Body of pancreas (tissue), 4 donors: ENCODE data around the gene AZI2. TPM values are rescaled to one million over a fixed set of nuclear protein-coding genes. Genes with fewer than 3 reads are reported as not detected.

ENCODE experiments used
- ATAC-seq: fragments of 150-250 bp; one replicate; pipeline ENCODE4 v1.9.1; 2016
- DNase-seq, 4 donors: peaks; one replicate each; pipeline ENCODE4 v3.0.0-alpha.2; 2019
- H3K27ac ChIP-seq, 4 donors: fragments of 200-600 bp; sonication (generic); 1 replicate in 3 of 4; 2 replicates in 1 of 4; pipeline versions ENCODE4 v1.5.1 to v1.6.1; 2016 to 2019; ENCODE audit warnings: mild to moderate bottlenecking in 1 of 4, mixed read lengths in 1 of 4, moderate library complexity in 1 of 4
- H3K27me3 ChIP-seq, 2 donors: fragments of 200-600 bp; sonication (generic); one replicate each; pipeline ENCODE4 v1.6.0; 2016; ENCODE audit warnings: mild to moderate bottlenecking in 1 of 2
- H3K36me3 ChIP-seq, 2 donors: fragments of 200-600 bp; sonication (generic); replicated peaks in 1 of 2; 2 replicates each; pipeline ENCODE4 v1.5.1; 2016; ENCODE audit warnings: low read depth in 2 of 2; ENCODE audit not compliant: insufficient read depth in 1 of 2
- H3K4me1 ChIP-seq: fragments of 200-600 bp; sonication (generic); one replicate; pipeline ENCODE4 v1.6.0; 2016
- H3K4me3 ChIP-seq, 2 donors: fragments of 200-600 bp; sonication (generic); 1 replicate in 1 of 2; 2 replicates in 1 of 2; pipeline ENCODE4 v1.5.1; 2016 to 2019
- H3K9me3 ChIP-seq, 3 donors: fragments of 200-600 bp; sonication (generic); 1 replicate in 2 of 3; 2 replicates in 1 of 3; pipeline ENCODE4 v1.5.1; 2016
- CTCF ChIP-seq, 7 experiments: fragments of 450-650 bp in 4 of 7; fragments of 200-600 bp in 3 of 7; sonication (generic) in 3 of 7; IDR thresholded peaks; one replicate each; pipeline ENCODE4 v1.5.1; 2016 to 2019; ENCODE audit warnings: antibody characterized with exemption in 7 of 7
- POLR2A ChIP-seq, 3 donors: fragments of 450-650 bp; IDR thresholded peaks; one replicate each; pipeline ENCODE4 v1.6.1; 2016; ENCODE audit warnings: antibody characterized with exemption in 3 of 3, mild to moderate bottlenecking in 2 of 3
- WGBS, 2 donors: methylation state at CpG; one replicate each; pipeline ENCODE4 v1.1.5; 2017; 5-methylcytosine and 5-hydroxymethylcytosine counted together
- intact Hi-C: fragments of 100-400 bp; cut with DNase I; formaldehyde crosslinking; loops from one replicate; pipeline ENCODE4 v1.15.1; 2023
- total RNA-seq, 2 donors: library from RNA; depleted of rRNA; stranded (reverse); fragments of >200 nt; gene quantifications; one replicate each; pipeline ENCODE4 v1.1.0, GENCODE V29; 2016

The AZI2 gene
- total RNA-seq, 2 donors from 2014 or later, result 31.3 to 31.6 TPM

DNA sequence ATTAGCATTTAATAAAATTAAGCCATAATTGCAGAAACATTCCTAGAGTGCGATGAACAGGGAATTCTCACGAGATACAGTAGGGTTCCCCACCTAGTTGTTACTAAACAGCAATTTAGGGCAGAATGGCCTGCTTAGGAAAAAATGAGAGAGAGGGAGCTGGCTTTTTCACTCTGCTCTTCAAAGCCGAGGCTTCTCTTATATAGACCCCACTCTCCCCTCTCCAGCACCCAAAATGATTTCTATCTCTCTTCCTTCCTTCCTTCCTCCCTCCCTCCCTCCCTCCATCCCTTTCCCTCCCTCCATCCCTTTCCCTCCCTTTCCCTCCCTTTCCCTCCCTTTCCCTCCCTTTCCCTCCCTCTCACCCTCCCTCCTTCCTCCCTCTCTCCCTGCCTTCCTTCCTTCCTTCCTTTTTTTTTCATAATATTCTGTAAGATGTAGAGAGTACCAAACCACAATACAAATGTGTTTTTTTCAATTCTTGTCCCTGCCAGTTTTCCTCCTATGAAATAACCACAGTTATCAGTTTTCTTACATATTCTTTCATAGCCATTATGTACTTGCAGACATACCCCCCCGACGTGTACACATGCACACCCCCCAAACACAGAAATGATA, 48.2 kb downstream of the AZI2 start:
- 92 to 94% methylated on average over 5 of the region's 5 CpGs for WGBS, 2 donors
- no peak for TF ChIP-seq CTCF (IDR thresholded peaks at IDR 0.05)
- TF ChIP-seq POLR2A (IDR thresholded peaks at IDR 0.05), result no peak
- no peak overlapping the region for H3K27ac ChIP-seq
- no peak overlapping the region for H3K4me3 ChIP-seq
- intact Hi-C loops, result no loop called here
- no peaks in the 10 kb centered on the region for H3K9me3 ChIP-seq
- no peaks in the 10 kb centered on the region for H3K36me3 ChIP-seq
- H3K4me1 ChIP-seq, result no peaks in the 10 kb centered on the region
- DNase-seq (no peak), ATAC-seq (no peak)
- H3K27me3 ChIP-seq, result no peaks in the 10 kb centered on the region

GRCh38 chr3:28299705-28300104, 48.9 kb downstream of the AZI2 start:
- DNase-seq, result no peak
- Histone ChIP-seq H3K9me3 (no peaks in the 10 kb centered on the region), H3K27me3 (no peaks in the 10 kb centered on the region), H3K27ac (no peak overlapping the region), H3K4me1 (no peaks in the 10 kb centered on the region), H3K36me3 (no peaks in the 10 kb centered on the region), H3K4me3 (no peak overlapping the region)
- intact Hi-C loops, result no loop called here
- WGBS, 2 donors, result 94 to 97% methylated on average over 1 of the region's 1 CpG
- no peak for TF ChIP-seq POLR2A (IDR thresholded peaks at IDR 0.05)
- TF ChIP-seq CTCF (IDR thresholded peaks at IDR 0.05), result no peak
- no peak for ATAC-seq

DNA sequence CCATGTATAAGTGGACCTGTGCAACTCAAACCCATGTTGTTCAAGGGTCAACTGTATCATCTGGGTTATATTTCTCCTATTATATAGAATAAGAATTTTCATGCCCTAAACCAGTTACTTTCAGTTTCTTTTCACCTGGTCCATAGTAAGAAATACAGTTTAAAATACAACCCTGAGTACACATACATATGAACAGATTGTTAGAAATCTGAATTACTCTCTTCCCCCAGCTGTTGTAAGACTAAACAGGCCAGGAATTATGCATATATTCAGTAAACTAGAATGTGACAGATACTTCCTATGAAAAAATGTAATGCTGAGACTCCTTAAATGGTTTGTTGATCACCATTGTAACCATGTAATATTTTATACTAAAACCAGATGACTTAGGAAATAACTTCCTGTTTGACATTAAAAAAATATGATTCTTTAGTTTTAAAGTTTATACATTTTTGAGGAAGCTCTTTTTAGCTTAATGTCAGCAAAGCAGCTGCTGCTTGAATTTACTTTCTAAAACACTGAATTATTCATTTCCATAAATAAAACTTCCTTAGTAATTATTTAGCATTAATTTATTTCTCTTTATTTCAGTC, 52.6 kb downstream of the AZI2 start:
- DNase-seq (no peak), ATAC-seq (no peak)
- Histone ChIP-seq H3K9me3 (no peaks in the 10 kb centered on the region), H3K4me1 (no peaks in the 10 kb centered on the region), H3K27me3 (no peaks in the 10 kb centered on the region), H3K36me3 (no peaks in the 10 kb centered on the region), H3K4me3 (no peak overlapping the region), H3K27ac (no peak overlapping the region)
- intact Hi-C loops, result no loop called here
- TF ChIP-seq POLR2A (IDR thresholded peaks at IDR 0.05), result no peak
- TF ChIP-seq CTCF (IDR thresholded peaks at IDR 0.05), result no peak

- no peak overlapping the region for H3K27ac ChIP-seq
- H3K4me1 ChIP-seq, result no peaks in the 10 kb centered on the region
- ATAC-seq (no peak), DNase-seq (no peak)
- WGBS, 2 donors, result 85 to 90% methylated on average over 7 of the region's 7 CpGs
- no peaks in the 10 kb centered on the region for H3K9me3 ChIP-seq
- no peaks in the 10 kb centered on the region for H3K27me3 ChIP-seq
- peaks cover 0 to 2% of the 10 kb centered on the region in 2 donors for H3K36me3 ChIP-seq
- TF ChIP-seq POLR2A (IDR thresholded peaks at IDR 0.05) (no peak), CTCF (IDR thresholded peaks at IDR 0.05) (no peak)
- intact Hi-C loops, result no loop called here
- no peak overlapping the region for H3K4me3 ChIP-seq
Observed at GRCh38 chr3:28294667-28295413, 53.8 kb downstream of the AZI2 start.
